ENCODE results near the gene SCYL1. TPM values are rescaled to one million over a fixed set of nuclear protein-coding genes. Genes with fewer than 3 reads are reported as not detected.
A peak's percentile ranks its signal among the peaks of the same experiment; 100 is the strongest.
"Not testable (repeated sequence)": the region's sequence is repeated elsewhere in the genome, so short reads cannot be mapped to it uniquely, and the experiment has no call there.

The SCYL1 gene
- polyA plus RNA-seq, 4 donors: 46.7 to 76.9 (median 61.0) TPM

- H3K9me3 ChIP-seq (ENCODE audit: control insufficient read depth in 2 of 2, insufficient read depth in 1 of 2, low read depth in 1 of 2, low read length in 1 of 2): no peaks in the 10 kb centered on the region
- WGBS, 3 donors: 64 to 83% (median 66%) methylated on average over 7 of the region's 7 CpGs
- no peak for FAIRE-seq
- no peak for DNase-seq
- no peak overlapping the region for H3K27ac ChIP-seq (ENCODE audit: low read depth in 1 of 3, low read length in 2 of 3)
- peaks cover 0 to 29% (median 2%) of the 10 kb centered on the region in 3 donors for H3K4me1 ChIP-seq (ENCODE audit: control insufficient read depth in 3 of 3, insufficient read depth in 2 of 3, low read depth in 1 of 3, low read length in 2 of 3)
- peaks cover 0 to 11% (median 0%) of the 10 kb centered on the region in 3 donors for H3K36me3 ChIP-seq (ENCODE audit: control insufficient read depth in 3 of 3, insufficient read depth in 2 of 3, low read depth in 1 of 3, low read length in 3 of 3)
- H3K4me3 ChIP-seq (ENCODE audit: low read depth in 1 of 3, low read length in 3 of 3): no peak overlapping the region
- H3K27me3 ChIP-seq (ENCODE audit: control insufficient read depth in 3 of 3, insufficient read depth in 3 of 3, low read length in 3 of 3): no peaks in the 10 kb centered on the region
These were observed 37.1 kb downstream of the SCYL1 start for GRCh38 chr11:65562020-65562419.

- Histone ChIP-seq H3K4me3 (ENCODE audit: low read depth in 1 of 3, low read length in 3 of 3) (no peak overlapping the region), H3K4me1 (ENCODE audit: control insufficient read depth in 3 of 3, insufficient read depth in 2 of 3, low read depth in 1 of 3, low read length in 2 of 3) (peaks cover 0 to 25% (median 2%) of the 10 kb centered on the region in 3 donors), H3K27ac (ENCODE audit: low read depth in 1 of 3, low read length in 2 of 3) (no peak overlapping the region), H3K36me3 (ENCODE audit: control insufficient read depth in 3 of 3, insufficient read depth in 2 of 3, low read depth in 1 of 3, low read length in 3 of 3) (peaks cover 0 to 14% (median 0%) of the 10 kb centered on the region in 3 donors), H3K9me3 (ENCODE audit: control insufficient read depth in 2 of 2, insufficient read depth in 1 of 2, low read depth in 1 of 2, low read length in 1 of 2) (no peaks in the 10 kb centered on the region), H3K27me3 (ENCODE audit: control insufficient read depth in 3 of 3, insufficient read depth in 3 of 3, low read length in 3 of 3) (no peaks in the 10 kb centered on the region)
- FAIRE-seq (no peak), DNase-seq (no peak)
- WGBS, 3 donors: 73 to 90% (median 82%) methylated on average over 8 to 9 of the region's 9 CpGs
These were observed 37.9 kb downstream of the SCYL1 start for GRCh38 chr11:65562788-65563187.

GRCh38 chr11:65563601-65564000, 38.7 kb downstream of the SCYL1 start:
- H3K36me3 ChIP-seq (ENCODE audit: control insufficient read depth in 3 of 3, insufficient read depth in 2 of 3, low read depth in 1 of 3, low read length in 3 of 3): peaks cover 0 to 22% (median 0%) of the 10 kb centered on the region in 3 donors
- no peak overlapping the region for H3K27ac ChIP-seq (ENCODE audit: low read depth in 1 of 3, low read length in 2 of 3)
- H3K27me3 ChIP-seq (ENCODE audit: control insufficient read depth in 3 of 3, insufficient read depth in 3 of 3, low read length in 3 of 3): no peaks in the 10 kb centered on the region
- WGBS, 3 donors: 91 to 98% (median 98%) methylated on average over 4 of the region's 4 CpGs
- no peak overlapping the region for H3K4me3 ChIP-seq (ENCODE audit: low read depth in 1 of 3, low read length in 3 of 3)
- FAIRE-seq (no peak), DNase-seq (no peak)
- no peaks in the 10 kb centered on the region for H3K9me3 ChIP-seq (ENCODE audit: control insufficient read depth in 2 of 2, insufficient read depth in 1 of 2, low read depth in 1 of 2, low read length in 1 of 2)
- H3K4me1 ChIP-seq (ENCODE audit: control insufficient read depth in 3 of 3, insufficient read depth in 2 of 3, low read depth in 1 of 3, low read length in 2 of 3): peaks cover 0 to 25% (median 2%) of the 10 kb centered on the region in 3 donors

- H3K27ac ChIP-seq (ENCODE audit: low read depth in 1 of 3, low read length in 2 of 3): peak overlapping the region in 2 of 3 donors; percentile 54 to 61
These were observed 40.1 kb downstream of the SCYL1 start for GRCh38 chr11:65564879-65565559.

GRCh38 chr11:65565624-65566453, 41.0 kb downstream of the SCYL1 start:
- Histone ChIP-seq H3K27me3 (ENCODE audit: control insufficient read depth in 3 of 3, insufficient read depth in 3 of 3, low read length in 3 of 3) (no peaks in the 10 kb centered on the region), H3K4me1 (ENCODE audit: control insufficient read depth in 3 of 3, insufficient read depth in 2 of 3, low read depth in 1 of 3, low read length in 2 of 3) (peaks cover 0 to 16% (median 2%) of the 10 kb centered on the region in 3 donors), H3K27ac (ENCODE audit: low read depth in 1 of 3, low read length in 2 of 3) (peak overlapping the region in 2 of 3 donors; percentile 54 to 61), H3K9me3 (ENCODE audit: control insufficient read depth in 2 of 2, insufficient read depth in 1 of 2, low read depth in 1 of 2, low read length in 1 of 2) (no peaks in the 10 kb centered on the region), H3K36me3 (ENCODE audit: control insufficient read depth in 3 of 3, insufficient read depth in 2 of 3, low read depth in 1 of 3, low read length in 3 of 3) (peaks cover 0 to 21% (median 0%) of the 10 kb centered on the region in 3 donors), H3K4me3 (ENCODE audit: low read depth in 1 of 3, low read length in 3 of 3) (no peak overlapping the region)
- DNase-seq (no peak), FAIRE-seq (no peak)
- 67 to 71% (median 67%) methylated on average over 7 of the region's 7 CpGs for WGBS, 3 donors

More at GRCh38 chr11:65564879-65565559, 40.1 kb downstream of the SCYL1 start:
- WGBS, 3 donors: 82 to 87% (median 83%) methylated on average over 12 of the region's 12 CpGs
- not testable (repeated sequence) for FAIRE-seq; H3K4me3 ChIP-seq (ENCODE audit: low read depth in 1 of 3, low read length in 3 of 3); H3K27me3 ChIP-seq (ENCODE audit: control insufficient read depth in 3 of 3, insufficient read depth in 3 of 3, low read length in 3 of 3); DNase-seq; H3K9me3 ChIP-seq (ENCODE audit: control insufficient read depth in 2 of 2, insufficient read depth in 1 of 2, low read depth in 1 of 2, low read length in 1 of 2)
- Histone ChIP-seq H3K36me3 (ENCODE audit: control insufficient read depth in 3 of 3, insufficient read depth in 2 of 3, low read depth in 1 of 3, low read length in 3 of 3) (peaks cover 0 to 21% (median 0%) of the 10 kb centered on the region in 3 donors), H3K4me1 (ENCODE audit: control insufficient read depth in 3 of 3, insufficient read depth in 2 of 3, low read depth in 1 of 3, low read length in 2 of 3) (peaks cover 0 to 19% (median 2%) of the 10 kb centered on the region in 3 donors)

- peaks cover 0 to 34% (median 2%) of the 10 kb centered on the region in 3 donors for H3K4me1 ChIP-seq (ENCODE audit: control insufficient read depth in 3 of 3, insufficient read depth in 2 of 3, low read depth in 1 of 3, low read length in 2 of 3)
These were observed 44.5 kb downstream of the SCYL1 start for GRCh38 chr11:65569164-65569972.

GRCh38 chr11:65569973-65570918, 45.4 kb downstream of the SCYL1 start, which contains the start of gene ZNRD2:
Gene ZNRD2 (plus strand): TSS chr11:65570477. CDS start chr11:65570492, 15 bp downstream.
- peaks cover 0 to 34% (median 0%) of the 10 kb centered on the region in 3 donors for H3K36me3 ChIP-seq (ENCODE audit: control insufficient read depth in 3 of 3, insufficient read depth in 2 of 3, low read depth in 1 of 3, low read length in 3 of 3)
- H3K4me3 ChIP-seq (ENCODE audit: low read depth in 1 of 3, low read length in 3 of 3): peak within 1 kb of the TSS; percentile 48 to 86 (median 81)
- H3K9me3 ChIP-seq (ENCODE audit: control insufficient read depth in 2 of 2, insufficient read depth in 1 of 2, low read depth in 1 of 2, low read length in 1 of 2): no peaks in the 10 kb centered on the region
- FAIRE-seq (no peak), DNase-seq (peak; percentile 97 to 99)
- H3K27ac ChIP-seq (ENCODE audit: low read depth in 1 of 3, low read length in 2 of 3): peak within 1 kb of the TSS; percentile 93 to 97 (median 93)
- peaks cover 0 to 41% (median 2%) of the 10 kb centered on the region in 3 donors for H3K4me1 ChIP-seq (ENCODE audit: control insufficient read depth in 3 of 3, insufficient read depth in 2 of 3, low read depth in 1 of 3, low read length in 2 of 3)
- H3K27me3 ChIP-seq (ENCODE audit: control insufficient read depth in 3 of 3, insufficient read depth in 3 of 3, low read length in 3 of 3): no peaks in the 10 kb centered on the region
- WGBS, 3 donors: 0% methylated on average over 88 to 89 of the region's 89 CpGs

More at GRCh38 chr11:65569164-65569972, 44.5 kb downstream of the SCYL1 start:
- Histone ChIP-seq H3K4me3 (ENCODE audit: low read depth in 1 of 3, low read length in 3 of 3) (peak overlapping the region; percentile 43 to 86 (median 81)), H3K36me3 (ENCODE audit: control insufficient read depth in 3 of 3, insufficient read depth in 2 of 3, low read depth in 1 of 3, low read length in 3 of 3) (peaks cover 0 to 34% (median 0%) of the 10 kb centered on the region in 3 donors), H3K9me3 (ENCODE audit: control insufficient read depth in 2 of 2, insufficient read depth in 1 of 2, low read depth in 1 of 2, low read length in 1 of 2) (no peaks in the 10 kb centered on the region), H3K27me3 (ENCODE audit: control insufficient read depth in 3 of 3, insufficient read depth in 3 of 3, low read length in 3 of 3) (no peaks in the 10 kb centered on the region), H3K27ac (ENCODE audit: low read depth in 1 of 3, low read length in 2 of 3) (peak overlapping the region; percentile 93 to 97 (median 93))
- 3 to 6% (median 4%) methylated on average over 28 of the region's 28 CpGs for WGBS, 3 donors
- FAIRE-seq (no peak), DNase-seq (no peak)
